Fibroblast of lung (primary cell): ENCODE data around the gene TESK1. TPM values are rescaled to one million over a fixed set of nuclear protein-coding genes. Genes with fewer than 3 reads are reported as not detected.
"Not testable (repeated sequence)": the region's sequence is repeated elsewhere in the genome, so short reads cannot be mapped to it uniquely, and the experiment has no call there.

ENCODE experiments used
- DNase-seq, 2 donors: peaks; one replicate each; pipeline versions ENCODE4 v3.0.0 to v3.0.0-alpha.2; 2010; ENCODE audit warnings: low read depth in 2 of 2
- H2AFZ ChIP-seq: 2 replicates; pipeline ENCODE4 v1.5.1; 2012; ENCODE audit warnings: low read length, control low read depth, inconsistent platforms
- H3K27ac ChIP-seq: 2 replicates; pipeline ENCODE4 v1.5.1; 2011; ENCODE audit warnings: low read length, control low read depth; ENCODE audit not compliant: insufficient read depth
- H3K27me3 ChIP-seq: 2 replicates; pipeline ENCODE4 v1.5.1; 2011; ENCODE audit warnings: mild to moderate bottlenecking, low read length; ENCODE audit not compliant: control insufficient read depth, insufficient read depth
- H3K36me3 ChIP-seq: 2 replicates; pipeline ENCODE4 v1.5.1; 2011; ENCODE audit warnings: low read length; ENCODE audit not compliant: control insufficient read depth, insufficient read depth
- H3K4me1 ChIP-seq: 2 replicates; pipeline ENCODE4 v1.5.1; 2011; ENCODE audit warnings: low read length; ENCODE audit not compliant: control insufficient read depth, insufficient read depth; ENCODE audit errors: extremely low read depth
- H3K4me2 ChIP-seq: 2 replicates; pipeline ENCODE4 v1.5.1; 2011; ENCODE audit warnings: low read length, control low read depth; ENCODE audit not compliant: insufficient read depth; ENCODE audit errors: extremely low read depth
- H3K4me3 ChIP-seq, 4 experiments: fragments of 200-600 bp in 1 of 4; sonication (generic) in 1 of 4; replicated peaks in 1 of 4; 2 replicates each; pipeline ENCODE4 v1.5.1; 2011 to 2016; ENCODE audit warnings: low read length in 4 of 4, low read depth in 3 of 4, mild to moderate bottlenecking in 3 of 4, control low read depth in 2 of 4, inconsistent platforms in 1 of 4, mixed read lengths in 1 of 4; ENCODE audit not compliant: insufficient read depth in 1 of 4; ENCODE audit errors: control extremely low read depth in 1 of 4
- H3K79me2 ChIP-seq: 2 replicates; pipeline ENCODE4 v1.5.1; 2012; ENCODE audit warnings: mild to moderate bottlenecking, low read length, inconsistent platforms; ENCODE audit not compliant: control insufficient read depth, insufficient read depth
- H3K9ac ChIP-seq: 2 replicates; pipeline ENCODE4 v1.5.1; 2011; ENCODE audit warnings: mild to moderate bottlenecking, low read length, control low read depth; ENCODE audit not compliant: insufficient read depth
- H3K9me3 ChIP-seq: 2 replicates; pipeline ENCODE4 v1.5.1; 2012; ENCODE audit warnings: low read depth, low read length; ENCODE audit not compliant: control insufficient read depth, insufficient read depth
- H4K20me1 ChIP-seq: 2 replicates; pipeline ENCODE4 v1.5.1; 2011; ENCODE audit warnings: low read length; ENCODE audit not compliant: control insufficient read depth, insufficient read depth; ENCODE audit errors: extremely low read depth
- CTCF ChIP-seq, 2 donors: IDR thresholded peaks in 1 of 2; conservative IDR thresholded peaks in 1 of 2; 1 replicate in 1 of 2; 2 replicates in 1 of 2; pipeline ENCODE4 v1.5.1; 2011 to 2012; ENCODE audit warnings: low read length in 2 of 2, control low read depth in 1 of 2, inconsistent platforms in 1 of 2, low read depth in 1 of 2, mild to moderate bottlenecking in 1 of 2
- EZH2 ChIP-seq: IDR thresholded peaks from 2 replicates; pipeline ENCODE4 v1.5.1; 2012; ENCODE audit warnings: low read length, control low read depth, mild to moderate bottlenecking; ENCODE audit errors: missing control alignments
- polyA plus RNA-seq, 2 donors: library from polyadenylated mRNA; depleted of rRNA in 1 of 2; stranded (reverse) in 1 of 2; unstranded in 1 of 2; fragments of >200 nt; gene quantifications; 2 replicates each; pipeline ENCODE4 v1.2.1, GENCODE V29; 2011 to 2012; ENCODE audit warnings: missing spikeins in 1 of 2
- total RNA-seq: library from RNA; depleted of rRNA; stranded (reverse); fragments of >200 nt; gene quantifications from 2 replicates; pipeline ENCODE4 v1.2.1, GENCODE V29; 2014

Gene TESK1
- total and polyA plus RNA-seq, 2 donors (not counting 1 experiment from before 2014, with no cell fraction given) = 9.4 to 12.0 TPM

DNA sequence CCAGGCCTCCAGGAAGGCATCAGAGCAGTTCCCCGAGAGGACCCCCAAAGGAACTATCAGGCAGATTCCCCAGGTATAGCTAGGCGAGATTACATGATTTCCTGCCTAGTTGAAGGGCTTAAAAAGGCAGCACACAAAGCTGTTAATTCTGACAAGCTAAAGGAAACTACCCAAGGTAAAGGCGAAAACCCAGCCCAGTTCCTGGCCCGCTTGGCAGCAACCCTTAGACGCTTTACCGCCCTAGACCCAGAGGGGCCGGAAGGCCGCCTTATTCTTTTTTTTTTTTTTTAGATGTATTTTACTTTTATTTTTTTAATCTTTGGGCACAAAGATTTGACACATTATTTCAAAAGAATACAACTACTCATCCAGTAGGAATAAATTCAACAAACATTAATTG lies 33.7 kb downstream of the TESK1 start:
- H4K20me1 ChIP-seq = not testable (repeated sequence)

GRCh38 chr9:35639225-35639624 lies 34.2 kb downstream of the TESK1 start:
- H3K36me3 ChIP-seq, H3K27ac ChIP-seq, H3K4me1 ChIP-seq, H4K20me1 ChIP-seq, H3K79me2 ChIP-seq, H3K9ac ChIP-seq, H3K4me2 ChIP-seq, H3K9me3 ChIP-seq, H2AFZ ChIP-seq, DNase-seq, H3K4me3 ChIP-seq, H3K27me3 ChIP-seq: not testable (repeated sequence)

More for the DNA sequence above, 33.7 kb downstream of the TESK1 start:
- not testable (repeated sequence) for DNase-seq, H3K9ac ChIP-seq, H3K4me3 ChIP-seq, H3K4me2 ChIP-seq, H3K9me3 ChIP-seq, H3K4me1 ChIP-seq, H3K36me3 ChIP-seq, H2AFZ ChIP-seq, H3K27ac ChIP-seq, H3K79me2 ChIP-seq, H3K27me3 ChIP-seq

- Histone ChIP-seq H3K79me2 (no peaks in the 10 kb centered on the region), H4K20me1 (no peaks in the 10 kb centered on the region), H3K4me2 (no peak overlapping the region), H3K4me3 (no peak overlapping the region), H3K9me3 (no peaks in the 10 kb centered on the region), H3K9ac (no peak overlapping the region), H3K4me1 (no peaks in the 10 kb centered on the region), H3K27ac (no peak overlapping the region), H2AFZ (no peak overlapping the region), H3K27me3 (no peaks in the 10 kb centered on the region), H3K36me3 (no peaks in the 10 kb centered on the region)
- TF ChIP-seq EZH2 (no peak), CTCF (conservative IDR thresholded peaks at IDR 0.05 in 1 of 2, IDR thresholded peaks at IDR 0.05 in 1 of 2; ENCODE audit: low read depth in 1 of 2, low read length in 2 of 2) (no peak)
- DNase-seq = no peak
Measured at GRCh38 chr9:35639631-35640030, 34.6 kb downstream of the TESK1 start.

GRCh38 chr9:35640431-35640830 lies 35.4 kb downstream of the TESK1 start:
- not testable (repeated sequence) for DNase-seq, H3K27ac ChIP-seq, H3K79me2 ChIP-seq

DNA sequence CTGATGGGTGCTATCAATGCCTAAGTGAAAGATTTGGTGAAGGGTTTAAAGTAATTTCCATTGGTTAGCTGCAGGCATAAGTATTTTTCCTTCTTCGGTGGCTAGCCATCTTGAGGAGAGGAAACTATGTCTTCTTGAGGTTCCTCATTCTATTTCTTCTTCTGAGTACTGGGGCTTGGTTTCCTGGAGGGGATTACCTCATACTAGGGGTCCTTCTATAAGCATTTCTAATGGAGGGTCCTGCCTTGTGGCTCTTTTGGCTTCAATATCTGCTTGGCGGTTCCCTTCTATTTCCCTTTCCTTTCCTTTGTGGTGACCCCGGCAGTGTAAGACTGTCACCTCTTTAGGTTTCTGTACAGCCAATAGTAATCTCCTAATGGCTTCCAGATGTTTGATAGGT lies 36.4 kb downstream of the TESK1 start:
- not testable (repeated sequence) for DNase-seq, H3K4me3 ChIP-seq, H3K36me3 ChIP-seq, H3K27me3 ChIP-seq, H3K4me2 ChIP-seq, H3K79me2 ChIP-seq, H3K9me3 ChIP-seq, H3K9ac ChIP-seq, H3K27ac ChIP-seq, H2AFZ ChIP-seq, H3K4me1 ChIP-seq, H4K20me1 ChIP-seq

More at GRCh38 chr9:35640431-35640830, 35.4 kb downstream of the TESK1 start:
- H3K4me1 ChIP-seq, H2AFZ ChIP-seq, H3K9me3 ChIP-seq, H3K27me3 ChIP-seq, H4K20me1 ChIP-seq, H3K4me2 ChIP-seq, H3K9ac ChIP-seq, H3K4me3 ChIP-seq, H3K36me3 ChIP-seq: not testable (repeated sequence)
